Stimulated activated CD4-positive, alpha-beta T cell treated with anti-CD3 and anti-CD28 coated beads, Interleukin-4, amount 100 ng/mL, for 24 hours (primary cell): Measurements from ENCODE around the gene DPCD.

Experiments used
- DNase-seq: peaks from one replicate; pipeline ENCODE4 v3.0.0-alpha.2; 2020

DPCD gene

DNA sequence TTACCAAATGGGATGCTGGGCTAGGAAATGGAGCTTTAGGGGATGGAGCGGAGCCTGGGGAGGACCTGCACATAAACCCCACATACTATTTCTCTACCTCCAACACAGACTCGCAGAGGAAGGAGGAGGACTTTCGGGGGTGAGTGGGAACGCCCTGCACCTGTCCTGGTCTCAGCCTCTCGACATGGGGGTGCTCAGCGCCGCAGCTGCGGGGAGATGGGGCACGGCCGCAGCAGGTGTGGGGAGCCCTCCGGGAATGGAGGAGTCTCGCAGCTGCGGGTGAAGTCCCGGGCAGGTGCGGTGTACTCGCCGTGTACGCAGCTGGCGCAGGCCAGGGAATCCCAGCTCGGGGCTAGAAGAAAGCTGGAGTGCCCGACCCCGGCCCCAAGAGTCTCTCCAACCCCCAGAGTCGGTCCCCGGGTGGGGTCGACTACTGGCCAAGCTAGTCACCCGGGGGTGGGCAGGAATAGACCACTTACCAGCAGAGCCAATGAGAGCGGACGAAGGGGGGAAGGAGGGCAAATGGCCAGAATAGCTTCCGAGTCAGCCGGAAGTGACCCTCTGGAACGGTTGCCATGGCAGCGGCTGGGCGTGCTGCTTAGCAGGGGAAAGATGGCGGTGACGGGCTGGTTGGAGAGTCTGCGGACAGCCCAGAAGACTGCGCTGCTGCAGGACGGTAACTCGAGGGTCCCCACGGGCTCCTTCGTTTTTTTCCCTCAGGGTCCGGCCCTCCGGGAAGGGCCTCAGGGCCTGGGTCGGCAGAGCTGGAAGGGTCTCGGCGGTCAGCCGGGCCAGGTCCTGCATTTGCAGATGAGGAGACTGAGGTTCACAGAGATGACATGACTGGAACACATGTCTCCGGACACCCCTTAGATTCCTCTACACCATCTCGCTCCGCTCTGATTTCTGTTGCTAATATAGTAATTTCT, at the start of gene DPCD, which contains the start of gene POLL:
Gene DPCD (plus strand): TSS at position 597 of the 929 bp plus-strand sequence. CDS start 16 bp downstream, at position 613.
Gene POLL (minus strand): TSS at position 533 of the 929 bp plus-strand sequence. CDS start 897 bp downstream, outside the sequence.
- DNase-seq: peak; percentile 94

DNA sequence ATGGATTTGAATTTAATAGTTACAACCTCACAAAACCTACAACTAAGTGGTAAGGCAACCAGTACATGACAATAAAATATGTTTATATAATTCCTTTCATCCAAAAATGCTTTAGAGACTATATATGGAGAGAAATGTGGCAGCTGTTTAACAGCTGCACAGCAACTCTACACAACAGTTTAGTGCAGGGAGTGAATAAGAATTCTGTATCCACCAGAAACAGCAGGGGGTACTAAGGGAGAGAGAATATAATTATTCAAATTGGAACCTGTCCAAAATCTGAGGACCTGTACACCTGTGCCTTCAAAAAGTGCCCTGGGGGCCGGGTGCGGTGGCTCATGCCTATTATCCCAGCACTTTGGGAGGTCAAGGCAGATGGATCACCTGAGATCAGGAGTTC, 49.7 kb upstream of the DPCD start:
- DNase-seq: no peak

DNA sequence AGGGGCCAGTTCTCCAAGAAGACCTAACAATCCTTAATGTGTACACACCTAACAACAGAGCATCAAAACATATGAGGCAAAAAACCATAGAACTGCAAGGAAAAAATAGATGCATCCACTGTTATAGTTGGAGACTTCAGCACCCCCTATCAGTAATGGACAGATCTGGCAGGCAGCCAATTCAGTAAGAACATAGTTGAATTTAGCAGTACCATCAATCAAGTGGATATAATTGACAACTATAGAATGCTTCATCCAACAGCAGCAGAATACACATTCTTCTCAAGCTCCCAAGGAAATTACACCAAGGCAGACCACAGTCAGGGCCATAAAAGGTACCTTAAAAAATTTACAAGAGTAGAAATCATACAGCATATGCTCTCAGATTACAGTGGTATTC, 42.2 kb upstream of the DPCD start:
- DNase-seq: no peak

DNA sequence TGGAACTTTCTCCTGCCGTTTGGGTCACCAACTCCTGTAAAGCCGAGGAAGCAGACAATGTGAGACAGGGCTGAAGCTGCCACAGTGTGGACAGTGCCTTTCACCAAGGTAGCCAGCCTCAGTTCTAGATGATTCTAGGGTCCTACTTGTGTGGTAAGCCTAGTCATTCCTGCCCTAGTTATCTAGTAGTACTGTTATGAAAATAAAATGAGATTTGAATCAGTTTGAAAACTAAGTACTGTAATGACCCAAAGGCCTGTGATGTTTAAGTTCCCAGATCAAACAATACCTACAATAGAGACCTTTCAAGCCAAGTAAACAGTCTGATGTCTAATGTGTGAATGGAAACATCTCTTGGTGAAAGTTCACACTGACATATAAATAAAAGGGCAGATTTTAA, 37.2 kb upstream of the DPCD start:
- DNase-seq: no peak

DNA sequence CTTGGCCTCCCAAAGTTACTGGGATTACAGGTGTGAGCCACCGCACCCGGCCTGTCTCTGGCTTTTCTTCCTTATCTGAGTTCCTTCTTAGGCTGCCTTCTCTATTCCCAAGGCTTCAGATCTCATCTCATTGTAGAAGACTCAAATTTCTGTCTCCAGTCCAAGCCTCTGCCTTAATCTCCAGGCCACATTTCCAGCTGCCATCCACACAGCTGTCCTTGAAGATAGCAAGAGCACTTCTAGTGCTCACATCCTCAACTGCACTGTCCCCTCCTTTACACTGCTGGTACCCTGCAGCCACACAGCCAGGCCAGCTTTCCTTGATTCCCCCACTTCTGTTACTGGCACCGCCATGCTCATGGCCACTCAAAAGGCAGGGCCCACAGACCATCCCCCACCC, 35.7 kb upstream of the DPCD start:
- no peak for DNase-seq

DNA sequence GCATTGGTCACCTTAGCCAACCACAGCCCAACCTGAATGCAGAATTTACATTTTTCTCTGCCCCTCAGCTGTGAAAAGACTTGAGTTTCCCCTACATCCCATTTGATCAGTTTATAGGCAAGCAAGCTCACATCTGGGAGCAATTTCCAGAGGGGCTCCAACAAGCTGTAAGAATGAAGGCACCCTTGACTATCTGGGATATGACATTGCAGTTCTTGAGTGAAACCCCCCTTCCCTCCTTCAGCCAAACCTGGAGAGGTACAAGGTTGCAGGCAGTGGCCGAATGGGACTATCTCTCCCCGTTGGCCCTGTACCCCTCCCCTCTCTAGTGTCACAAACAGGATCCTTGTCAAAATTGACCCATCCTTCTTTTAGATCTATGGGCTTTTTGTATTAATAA, 30.6 kb upstream of the DPCD start:
- no peak for DNase-seq

DNA sequence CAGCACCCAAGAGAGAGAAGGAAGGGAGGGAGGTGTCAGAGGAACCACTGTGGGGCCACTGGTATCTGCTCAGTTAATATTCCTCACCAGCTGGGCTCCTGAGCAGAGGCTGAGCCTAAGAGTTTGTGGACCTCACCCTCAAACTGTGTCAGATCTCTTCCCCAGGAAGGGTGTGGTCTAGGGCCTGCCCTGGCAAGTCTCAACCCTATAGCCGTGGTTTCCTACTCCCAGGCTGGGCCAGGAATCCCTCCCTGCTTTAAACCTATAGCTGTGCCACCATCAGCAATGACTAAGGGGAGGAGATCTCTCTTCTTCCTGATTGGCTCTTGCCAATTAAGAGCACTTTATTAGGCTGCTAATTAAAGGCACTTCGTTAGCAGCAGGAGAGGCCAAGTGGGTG, 29.9 kb upstream of the DPCD start:
- no peak for DNase-seq

DNA sequence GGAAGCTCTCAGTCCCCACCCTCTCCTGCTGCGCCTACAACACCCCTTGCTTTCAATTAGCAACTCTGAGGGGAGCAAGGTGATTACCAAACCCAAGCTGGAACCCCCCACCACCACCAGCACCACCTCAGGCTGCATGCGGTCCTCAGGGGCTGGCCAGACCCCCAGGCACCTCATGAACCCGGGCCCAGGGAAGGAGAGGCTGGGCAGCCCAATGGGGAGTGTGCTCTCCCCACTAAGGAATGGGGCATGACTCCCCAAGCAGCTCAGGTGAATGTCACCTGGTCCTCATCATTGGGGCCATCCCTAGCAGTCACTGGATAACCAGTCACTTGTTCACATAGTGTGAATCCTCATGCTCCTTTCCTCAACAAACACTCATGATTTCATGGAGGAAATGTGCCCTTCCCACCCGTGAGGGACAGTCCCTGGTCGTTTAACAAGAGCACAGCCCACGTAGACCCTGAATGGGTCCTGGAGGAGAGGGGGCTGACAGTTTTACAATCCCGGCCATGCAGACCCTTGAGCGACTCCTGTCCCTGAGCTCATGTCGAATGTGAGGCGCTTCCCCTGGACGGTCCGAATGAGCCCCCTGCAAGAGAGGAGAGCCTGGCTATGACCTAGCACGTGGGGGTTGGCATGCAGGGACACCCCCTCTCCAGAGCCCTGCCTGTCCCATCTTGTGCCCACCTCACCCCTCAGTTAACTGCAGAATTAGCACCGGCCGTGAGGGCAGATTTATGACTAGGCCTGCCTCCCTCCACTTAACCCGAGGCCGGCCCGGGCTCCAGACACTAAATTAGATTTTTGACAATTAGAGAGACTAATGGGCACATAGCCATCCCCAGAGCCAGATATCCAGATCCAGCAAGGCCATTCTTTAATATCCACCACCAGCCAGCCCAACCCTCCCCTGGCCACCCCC, 29.2 kb upstream of the DPCD start:
- no peak for DNase-seq

DNA sequence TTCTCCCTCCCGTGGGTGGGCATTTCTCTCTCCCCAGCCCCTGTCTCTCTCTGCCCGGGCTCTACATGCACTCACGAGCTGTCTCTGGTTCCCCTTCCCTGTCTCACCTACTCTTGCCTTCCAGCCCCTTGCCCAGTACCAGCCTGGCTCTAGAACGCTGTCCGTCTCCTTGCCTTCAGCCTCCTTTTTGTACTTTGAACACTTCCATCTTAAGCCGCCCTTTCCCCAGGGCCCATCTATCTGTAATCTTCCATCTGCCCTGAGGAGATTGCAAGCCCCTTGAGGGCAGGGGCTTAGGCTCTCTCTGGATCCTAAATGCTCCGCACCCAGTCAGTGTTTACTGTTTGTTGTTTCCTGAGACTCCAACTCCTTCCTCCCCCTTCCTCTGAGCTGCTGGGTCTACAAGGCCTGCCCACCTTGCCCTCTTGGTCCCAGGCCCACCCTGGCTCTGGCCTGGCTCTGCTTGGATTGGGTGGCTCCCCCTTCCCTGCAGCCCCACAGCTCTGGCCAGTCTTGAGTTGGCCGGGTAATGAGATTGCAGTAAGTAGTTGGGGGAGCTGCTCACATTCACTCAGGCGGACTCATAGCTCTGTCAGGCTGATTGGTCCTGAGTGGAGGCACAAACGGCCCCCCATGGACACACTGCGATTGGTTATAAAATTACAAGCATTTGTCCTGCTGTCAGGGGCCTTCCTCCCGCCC, 28.4 kb upstream of the DPCD start:
- DNase-seq: no peak

DNA sequence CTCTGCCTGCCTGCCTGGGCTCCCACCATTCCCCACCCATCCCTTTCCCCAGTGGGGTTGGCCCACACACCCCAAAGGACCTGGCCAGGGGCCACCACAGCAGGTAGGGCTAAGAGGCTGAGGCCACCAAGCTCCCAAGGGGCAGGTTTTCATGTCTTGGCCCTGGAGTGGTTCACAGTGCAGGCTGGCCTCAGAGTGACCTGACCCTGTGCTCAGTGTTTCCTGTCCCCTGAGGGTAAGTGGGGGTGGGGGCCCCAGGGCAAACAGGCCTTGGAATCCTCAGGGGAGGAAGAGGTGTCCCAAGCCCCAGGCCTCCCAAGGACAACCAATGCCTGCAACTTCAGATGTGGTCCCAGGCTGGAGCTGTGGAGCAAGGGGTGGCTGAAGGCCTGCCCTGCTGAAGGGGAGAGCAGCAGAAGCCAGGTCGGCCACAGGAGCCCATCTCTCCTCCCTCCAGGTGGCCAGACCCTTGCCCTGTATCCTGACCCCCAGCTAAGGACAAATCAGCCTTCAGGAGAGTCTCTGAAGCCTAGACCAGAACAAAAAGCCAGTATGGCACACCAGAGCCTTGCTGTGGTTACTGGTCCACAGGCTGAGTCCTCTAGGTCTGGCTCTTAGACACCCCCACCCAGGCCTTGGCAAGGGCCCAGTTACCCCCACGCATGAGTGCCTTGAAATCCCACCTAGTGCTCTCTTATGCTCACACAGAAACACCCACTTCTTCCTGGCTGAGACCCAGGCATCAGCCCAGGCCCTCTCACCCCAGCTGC, 27.6 kb upstream of the DPCD start:
- DNase-seq: no peak

DNA sequence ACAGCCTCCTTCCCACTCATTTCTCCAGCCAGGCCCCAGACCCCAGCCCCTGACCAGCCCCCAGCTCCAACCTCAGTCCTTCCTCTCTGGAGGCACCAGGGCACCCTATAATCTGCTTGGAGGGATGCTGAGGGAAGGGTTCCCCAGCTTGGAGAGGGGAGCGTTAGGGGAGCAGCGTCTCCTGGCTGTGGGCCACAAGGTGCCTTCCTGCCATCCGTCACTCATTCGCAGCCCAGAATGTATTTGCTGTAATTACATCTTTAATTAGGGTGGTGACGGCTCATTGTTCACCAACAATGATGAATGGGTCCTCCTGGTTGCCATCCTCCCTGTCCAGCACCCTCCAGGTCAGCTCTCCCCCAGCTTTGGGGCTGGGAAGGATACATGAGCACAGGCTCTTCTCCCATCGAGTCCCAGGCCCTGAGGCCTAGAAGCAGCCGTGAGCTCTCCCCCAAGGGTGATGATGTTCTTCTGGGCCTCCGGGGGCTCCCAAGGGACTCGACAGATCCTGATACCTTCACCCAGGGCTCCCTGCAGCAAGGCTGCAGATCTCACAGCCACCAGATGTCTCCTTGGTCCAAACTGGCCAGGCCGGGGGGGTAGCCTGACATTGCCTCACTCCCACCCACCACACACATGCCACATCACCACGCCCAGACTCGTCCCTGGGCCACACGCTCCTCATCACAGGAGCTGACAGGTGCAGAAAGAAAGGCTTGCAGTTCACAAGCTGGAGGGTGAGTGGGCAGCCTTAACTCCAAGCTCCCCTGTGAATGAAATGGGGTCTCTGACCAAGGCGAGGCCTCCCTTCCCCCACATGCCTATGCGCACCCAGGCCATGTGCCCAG, 26.8 kb upstream of the DPCD start:
- no peak for DNase-seq

DNA sequence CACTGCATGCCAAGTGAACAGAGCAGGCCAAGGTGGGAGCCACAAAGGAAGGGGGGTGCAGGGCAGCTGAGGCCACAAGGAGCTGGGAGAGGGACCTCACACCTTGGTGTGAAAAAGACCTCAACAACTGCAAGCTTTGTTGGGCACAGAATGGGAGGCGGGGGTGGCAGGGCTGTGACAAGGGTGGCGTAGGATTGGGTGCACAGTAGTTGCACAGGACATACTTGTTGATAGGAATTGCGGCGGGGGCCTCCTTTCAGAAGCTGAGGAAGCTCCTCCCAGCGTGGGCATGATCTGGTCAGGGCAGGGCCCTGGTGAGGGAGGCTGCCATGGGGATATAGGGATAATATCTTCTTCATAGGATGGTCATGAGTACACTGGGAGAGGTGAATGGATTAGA, 25.9 kb upstream of the DPCD start:
- no peak for DNase-seq

DNA sequence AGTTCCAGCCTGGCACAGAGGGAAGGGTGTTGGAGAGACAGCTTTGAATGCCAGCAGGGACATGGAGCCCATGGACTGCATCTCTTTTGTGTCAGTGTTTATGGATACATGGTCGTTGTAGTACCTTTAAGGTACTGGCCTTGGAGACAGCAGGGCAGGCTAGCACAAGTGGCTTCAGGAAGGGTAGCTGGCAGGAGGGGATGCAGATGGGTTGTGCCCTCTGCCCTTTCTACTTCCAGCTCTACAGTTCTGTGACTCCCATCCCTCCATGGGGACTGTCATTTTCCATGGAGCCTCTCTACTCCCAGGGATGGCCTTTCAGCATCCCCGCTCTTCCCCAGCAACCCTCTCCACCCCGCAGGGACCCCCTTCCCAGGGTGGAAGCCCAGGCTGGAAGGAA, 25.1 kb upstream of the DPCD start:
- DNase-seq: no peak

DNA sequence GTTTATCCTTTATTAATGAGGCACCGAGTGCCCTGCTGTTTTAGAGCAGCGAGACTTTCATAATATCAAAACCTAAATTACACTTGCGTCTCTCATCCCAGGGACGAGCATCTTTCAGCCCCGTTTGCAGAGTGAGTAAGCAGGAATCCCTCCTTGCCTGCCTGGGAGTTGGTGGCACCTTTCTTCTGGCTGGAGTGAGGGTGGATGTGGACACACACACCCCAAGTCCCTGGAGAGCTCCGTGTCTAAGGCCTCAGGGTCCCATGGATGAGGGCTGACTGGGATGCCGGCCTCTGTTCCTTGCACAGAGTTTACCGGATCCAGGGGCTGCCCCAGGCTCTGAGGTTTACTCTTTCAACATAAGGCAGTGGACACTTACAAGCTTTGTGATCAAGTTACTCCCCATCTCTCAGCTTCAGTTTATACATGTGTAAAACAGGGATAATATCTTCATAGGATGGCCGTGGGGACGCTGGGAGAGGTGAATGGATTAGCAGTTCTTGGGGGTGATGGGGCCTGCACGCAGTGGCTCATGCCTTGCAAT, 24.6 kb upstream of the DPCD start:
- no peak for DNase-seq

DNA sequence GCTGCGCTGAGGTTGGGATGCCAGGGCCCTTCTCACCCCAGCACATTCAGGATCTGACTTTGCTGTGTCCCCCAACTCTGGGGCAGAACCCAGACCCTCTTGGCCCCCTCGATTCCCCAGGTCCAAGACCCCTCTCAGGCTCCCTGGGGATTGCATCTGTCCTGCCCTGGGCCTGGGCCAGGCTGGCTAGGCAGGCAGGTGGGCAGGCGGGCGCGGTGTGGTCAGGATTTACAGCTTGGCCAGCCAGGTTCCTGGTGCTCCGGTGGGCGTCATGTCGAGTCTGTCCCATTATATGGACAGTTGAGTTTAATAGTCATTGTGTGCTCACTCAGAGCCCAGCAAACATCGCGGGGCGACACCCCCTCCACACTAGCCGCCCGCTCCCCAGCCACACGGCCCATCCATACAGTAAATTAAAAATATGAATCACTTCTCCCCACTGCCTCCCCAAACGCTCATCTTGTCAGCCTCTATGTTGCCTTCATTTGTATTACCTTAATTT, 23.6 kb upstream of the DPCD start:
- DNase-seq: no peak

DNA sequence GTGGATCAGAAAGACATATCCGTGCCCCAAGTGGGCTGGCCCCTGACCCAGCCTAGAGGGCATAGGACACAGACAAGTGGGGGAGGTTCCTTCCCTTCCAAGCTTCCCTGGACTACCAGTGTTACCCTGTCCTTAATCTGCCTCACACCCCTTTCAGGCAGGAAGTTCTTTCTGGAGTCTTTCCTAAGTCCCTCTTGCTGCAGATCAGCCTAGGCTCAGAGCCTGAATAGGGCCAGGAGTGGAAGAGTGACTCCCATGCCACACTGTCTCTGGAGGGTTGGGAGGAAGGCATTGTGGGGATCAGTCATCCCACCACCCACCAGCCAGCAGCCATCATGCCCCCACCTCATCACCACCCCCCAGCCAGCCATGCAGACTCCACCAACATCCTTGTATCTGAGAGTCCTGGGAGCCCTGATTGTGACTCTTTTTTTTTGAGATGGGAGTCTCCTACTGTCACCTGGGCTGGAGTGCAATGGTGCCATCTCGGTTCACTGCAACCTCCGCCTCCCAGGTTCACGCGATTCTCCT, 22.7 kb upstream of the DPCD start:
- DNase-seq: no peak

DNA sequence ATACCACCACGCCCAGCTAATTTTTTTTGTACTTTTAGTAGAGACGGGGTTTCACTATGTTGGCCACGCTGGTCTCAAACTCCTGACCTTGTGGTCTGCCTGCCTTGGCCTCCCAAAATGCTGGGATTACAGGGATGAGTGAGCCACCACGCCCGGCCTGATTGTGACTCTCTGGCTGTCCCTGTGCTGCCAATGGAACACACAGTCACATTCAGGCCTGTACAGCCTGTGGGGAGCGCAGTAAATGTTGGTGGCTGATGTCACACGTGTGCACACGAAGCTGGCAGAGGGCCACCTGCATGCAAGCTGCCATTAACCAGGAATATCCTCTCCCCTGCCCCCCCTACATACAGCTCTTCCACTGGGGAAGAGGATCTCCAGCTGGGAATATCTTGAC, 22.2 kb upstream of the DPCD start:
- DNase-seq: no peak

DNA sequence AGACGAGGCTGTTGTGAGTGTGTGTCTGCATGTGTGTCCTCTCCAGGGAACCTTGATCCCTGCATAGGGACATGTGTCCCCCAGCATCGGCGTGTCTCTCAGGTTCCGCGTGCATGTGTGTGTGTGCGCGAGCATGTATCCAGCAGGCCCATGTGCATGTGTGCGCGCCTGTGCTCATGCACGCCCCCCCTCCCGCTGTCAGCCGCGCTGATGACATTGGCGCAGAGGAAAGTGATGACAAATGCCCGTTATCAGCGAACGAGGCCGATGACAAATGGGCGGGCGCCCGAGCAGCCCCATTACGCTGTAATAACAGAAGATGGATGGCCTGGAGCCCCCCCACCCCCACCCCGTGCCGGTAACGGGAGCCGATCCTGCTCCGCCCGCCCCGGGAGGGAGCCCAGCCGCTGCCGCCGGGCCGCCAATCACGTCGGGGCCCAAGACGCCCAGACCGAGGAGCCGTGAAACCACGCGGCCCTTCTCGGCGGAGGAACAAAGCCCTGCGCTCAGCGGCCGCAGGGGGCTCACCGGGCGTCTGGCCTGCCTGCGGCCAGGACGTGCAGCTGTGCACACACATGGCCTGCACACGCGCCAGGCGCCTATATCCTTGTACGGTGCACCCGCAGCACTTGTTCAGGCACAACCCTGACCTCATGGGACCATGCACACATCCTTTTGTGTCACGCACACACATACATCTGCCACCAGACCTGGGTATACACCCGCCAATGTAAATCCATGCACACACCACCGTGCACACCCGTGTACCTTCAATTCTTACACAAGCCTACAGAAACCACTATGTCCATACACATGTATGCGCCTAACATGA, 21.6 kb upstream of the DPCD start:
- no peak for DNase-seq
